RPMI8226 (cell line): ENCODE data around the gene AGFG1.
"Not testable (repeated sequence)": the region's sequence is repeated elsewhere in the genome, so short reads cannot be mapped to it uniquely, and the experiment has no call there.

Experiments
- DNase-seq: peaks from one replicate; pipeline ENCODE4 v3.0.0-alpha.2; 2015

Gene AGFG1

DNA sequence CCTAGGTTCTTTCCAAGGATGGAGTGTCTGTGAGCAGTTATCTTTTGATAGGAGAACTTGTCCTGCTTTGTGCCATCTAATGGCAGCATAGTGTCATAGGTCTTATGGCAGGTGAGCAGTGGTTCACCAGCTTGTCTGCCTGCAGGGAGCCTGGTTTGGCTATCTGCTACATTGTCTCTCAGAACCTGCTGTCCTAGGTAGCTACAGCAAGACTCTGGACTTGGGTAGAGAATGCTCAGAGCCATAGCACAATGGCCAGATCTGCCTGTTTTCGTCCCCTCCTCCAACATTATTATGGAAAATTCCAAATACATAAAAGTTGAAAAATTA is 28.3 kb downstream of the AGFG1 start:
- no peak for DNase-seq

DNA sequence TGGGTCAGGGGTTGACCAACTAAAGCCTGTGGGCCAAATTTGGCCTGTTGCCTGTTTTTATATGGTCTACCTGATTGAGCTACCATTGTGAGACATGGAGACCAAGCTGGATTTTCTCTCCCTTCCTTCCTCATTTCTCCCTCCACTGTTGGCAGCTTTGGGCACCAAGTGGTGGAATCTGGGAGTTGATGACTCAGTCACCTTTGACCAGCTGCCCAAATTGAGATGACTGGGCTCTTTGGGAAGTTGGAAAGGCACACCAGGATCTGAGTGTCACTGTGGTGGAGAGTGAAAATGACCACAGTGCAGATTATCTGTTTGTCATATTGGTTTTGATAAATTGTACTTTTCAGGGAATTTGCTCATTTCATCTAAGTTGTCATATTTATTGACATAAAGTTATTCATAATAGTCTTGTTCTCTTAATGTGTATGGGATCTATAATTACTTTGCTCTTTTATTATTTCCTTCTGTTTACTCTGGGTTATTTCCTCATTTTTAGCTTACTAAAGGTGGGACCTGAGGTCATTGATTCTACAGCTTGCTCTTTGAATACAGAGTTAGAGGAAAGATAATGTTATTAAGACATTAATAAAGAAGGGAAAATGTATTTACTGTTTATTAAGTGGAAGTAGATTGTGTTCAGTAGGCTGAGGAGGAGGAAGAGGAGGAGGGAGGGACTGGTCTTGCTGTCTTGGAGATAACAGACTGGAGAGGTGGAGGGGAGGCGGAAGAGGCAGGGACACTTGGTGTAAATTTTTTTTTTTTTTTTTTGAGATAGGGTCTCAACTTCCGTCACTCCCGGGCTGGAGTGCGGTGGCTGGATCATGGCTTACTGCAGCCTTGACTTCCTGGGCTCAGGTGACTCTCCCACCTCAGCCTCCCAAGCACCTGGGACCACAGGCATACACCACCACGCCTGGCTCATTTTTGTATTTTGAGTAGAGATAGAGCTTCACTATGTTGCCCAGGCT is 31.8 kb downstream of the AGFG1 start:
- DNase-seq = no peak

DNA sequence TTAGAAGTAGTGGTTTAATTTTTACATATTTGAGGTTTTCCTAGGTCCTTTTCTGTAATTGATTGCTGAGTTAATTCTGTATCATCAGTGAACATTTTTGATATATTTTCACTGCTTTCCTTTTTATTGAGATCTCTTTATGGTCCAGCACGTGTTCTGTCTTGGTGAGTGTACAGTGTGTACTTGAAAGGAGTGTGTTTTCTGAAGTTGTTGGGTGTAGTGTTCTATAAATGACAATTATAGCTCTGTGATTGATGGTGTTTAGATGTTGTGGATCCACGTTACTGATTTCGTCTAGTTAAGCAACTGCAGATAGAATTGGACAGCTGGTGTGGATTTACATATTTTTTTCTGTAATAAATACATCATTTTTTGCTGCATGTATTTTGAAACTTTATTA is 32.7 kb downstream of the AGFG1 start:
- DNase-seq = no peak

DNA sequence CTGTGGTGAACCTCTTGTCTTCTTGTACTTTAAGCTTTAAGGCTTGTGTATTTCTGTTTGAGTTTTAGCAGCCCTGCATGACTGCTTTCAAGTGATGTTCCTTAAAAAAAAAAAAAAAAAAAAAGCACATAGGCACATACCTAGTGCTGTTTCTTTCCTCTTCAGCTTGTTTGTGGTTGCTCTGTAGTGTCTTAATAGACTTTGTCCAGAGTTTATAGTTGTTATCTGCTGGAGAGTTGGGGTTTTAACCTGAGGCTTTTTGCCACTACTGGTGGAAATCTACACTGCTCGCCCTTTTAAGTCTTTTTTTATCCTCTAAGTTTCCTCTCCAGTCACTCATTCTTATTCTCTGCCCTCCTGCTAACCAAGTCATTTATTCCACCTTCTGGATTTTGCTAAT is 34.5 kb downstream of the AGFG1 start:
- no peak for DNase-seq

DNA sequence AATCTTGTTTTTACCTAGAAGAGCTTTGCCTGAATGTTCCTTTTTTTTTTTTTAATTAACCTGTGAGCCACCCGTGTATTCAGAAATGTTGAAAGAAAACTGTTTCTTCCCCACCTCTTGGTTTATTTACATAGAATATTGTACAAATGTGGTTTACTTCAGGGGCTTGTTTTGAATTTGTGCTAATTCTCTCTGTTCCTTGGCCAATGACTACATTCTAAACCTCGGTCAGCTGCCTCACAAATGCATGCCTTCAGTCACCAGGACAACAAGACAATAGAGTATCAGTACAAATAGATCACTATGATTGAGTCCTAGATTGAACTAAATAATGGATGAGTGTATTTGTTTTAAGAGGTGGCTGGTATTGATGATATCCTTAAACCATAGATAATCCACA is 36.0 kb downstream of the AGFG1 start:
- DNase-seq = no peak

DNA sequence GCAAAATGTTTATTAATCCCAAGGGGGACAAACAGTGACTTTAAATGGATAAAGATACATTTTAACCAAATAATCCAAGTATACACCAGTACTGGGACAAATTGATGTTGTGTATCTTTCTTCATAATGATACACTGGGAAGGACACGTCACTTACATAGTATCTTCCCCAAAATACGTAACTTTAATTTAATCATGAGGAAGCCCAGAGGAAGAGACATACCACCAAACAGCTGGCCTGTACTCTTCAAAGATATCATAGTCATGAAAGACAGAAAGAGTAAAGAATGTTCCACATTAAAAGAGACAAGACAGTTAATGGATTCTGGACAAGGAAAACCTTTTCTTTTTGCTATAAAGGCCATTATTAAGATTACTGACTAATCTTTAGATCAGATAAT is 37.1 kb downstream of the AGFG1 start:
- DNase-seq = no peak

DNA sequence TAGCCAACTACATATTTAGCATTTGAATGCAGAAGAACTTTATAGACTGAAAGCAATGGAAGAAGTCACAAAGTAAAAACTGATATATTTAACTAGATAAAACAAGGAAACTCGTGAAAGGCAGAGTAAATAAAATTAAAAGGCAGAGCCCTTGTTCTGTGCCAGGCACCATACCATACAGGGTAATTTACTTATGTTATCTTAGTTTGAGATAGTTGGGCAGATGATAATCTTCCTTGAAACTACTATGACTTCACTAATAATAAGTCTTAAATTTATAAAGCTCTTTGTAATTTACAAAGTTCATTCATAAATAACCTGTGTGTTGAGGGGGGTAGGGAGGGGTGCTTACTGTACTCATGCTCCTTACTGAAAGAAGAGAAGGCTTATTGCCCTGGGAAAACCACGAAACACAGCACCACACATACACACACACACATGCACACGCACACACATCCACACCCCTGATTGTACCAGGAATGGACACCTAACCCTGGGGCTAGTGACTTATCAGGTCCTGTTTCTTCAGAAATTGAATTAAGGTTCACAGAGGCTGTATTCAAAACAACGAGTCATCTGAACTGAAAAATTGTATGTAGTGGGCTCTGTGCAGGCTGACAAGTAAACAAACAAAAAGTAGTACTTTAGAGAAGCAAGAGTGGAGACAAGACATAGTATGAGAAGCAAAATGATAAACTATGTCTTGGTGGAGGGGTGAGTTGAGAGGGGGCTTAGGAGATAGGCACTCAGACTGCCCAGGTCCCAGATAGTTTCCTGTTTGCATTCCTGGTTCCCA is 38.1 kb downstream of the AGFG1 start:
- no peak for DNase-seq

DNA sequence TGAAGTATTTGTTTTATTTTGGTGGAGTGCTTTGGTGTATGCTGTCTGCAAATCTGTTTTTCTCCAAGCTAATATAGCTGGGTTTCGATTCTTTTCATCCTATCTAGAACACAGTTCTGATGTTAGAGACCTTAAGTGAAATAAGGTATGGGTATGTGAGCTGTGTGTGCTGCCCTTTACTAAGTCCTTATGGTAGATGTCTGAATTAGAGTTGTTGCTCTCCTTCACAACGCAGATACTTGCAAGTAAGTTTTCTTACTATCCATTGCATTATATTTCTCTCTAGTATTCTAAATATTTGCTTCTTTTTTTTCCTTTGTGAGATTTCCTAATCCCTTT is 38.6 kb downstream of the AGFG1 start:
- DNase-seq = no peak

DNA sequence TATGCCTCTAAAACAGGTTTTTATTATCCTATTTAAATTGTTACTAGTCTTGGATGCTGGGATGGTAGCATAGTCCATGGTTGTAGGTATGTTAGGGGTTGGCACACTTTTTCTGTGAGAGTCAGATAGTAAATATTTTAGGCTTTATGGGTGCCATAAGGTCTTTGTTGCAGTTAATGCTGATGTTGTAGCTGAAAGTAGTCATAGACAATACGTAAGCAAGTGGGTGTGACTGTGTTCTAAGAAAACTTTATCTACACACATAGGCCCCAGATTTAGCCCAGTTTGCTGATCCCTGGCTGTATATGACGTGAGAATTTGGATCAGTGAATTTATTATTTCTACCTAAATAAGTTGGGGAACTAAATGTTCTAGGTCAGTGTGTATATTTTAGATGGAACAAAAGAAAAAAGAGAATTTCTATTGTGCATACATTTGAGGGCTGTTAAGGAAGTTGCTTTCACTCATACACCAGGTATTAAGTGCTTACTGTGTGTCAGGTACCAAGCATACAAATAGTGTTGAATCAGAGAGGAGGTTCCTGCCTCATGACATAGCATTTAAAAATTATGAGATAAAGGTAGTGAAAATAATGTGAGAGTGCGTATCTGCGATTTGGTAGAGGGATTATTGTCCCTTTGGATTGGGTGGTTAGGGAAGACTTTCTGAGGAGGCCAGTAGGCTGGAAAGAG is 39.4 kb downstream of the AGFG1 start:
- DNase-seq = no peak

DNA sequence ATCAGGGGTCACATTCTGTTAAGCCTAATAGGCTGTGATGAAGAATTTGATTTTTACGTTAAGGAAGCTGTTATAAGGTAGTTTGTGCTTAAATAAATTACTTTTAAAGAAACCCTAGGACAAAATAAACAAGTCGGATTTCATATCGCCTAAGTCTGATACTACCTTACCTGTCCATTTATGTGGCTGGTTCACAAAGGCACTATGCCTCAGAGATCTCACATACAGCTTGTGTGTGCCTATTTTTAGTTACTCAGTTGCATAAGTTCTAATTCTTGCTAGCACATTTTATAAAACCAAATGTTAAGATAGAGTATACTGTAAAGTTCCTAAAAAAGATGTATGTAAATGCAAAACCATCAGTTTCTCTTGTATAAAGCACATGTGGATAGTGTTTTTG is 40.0 kb downstream of the AGFG1 start:
- DNase-seq = no peak

DNA sequence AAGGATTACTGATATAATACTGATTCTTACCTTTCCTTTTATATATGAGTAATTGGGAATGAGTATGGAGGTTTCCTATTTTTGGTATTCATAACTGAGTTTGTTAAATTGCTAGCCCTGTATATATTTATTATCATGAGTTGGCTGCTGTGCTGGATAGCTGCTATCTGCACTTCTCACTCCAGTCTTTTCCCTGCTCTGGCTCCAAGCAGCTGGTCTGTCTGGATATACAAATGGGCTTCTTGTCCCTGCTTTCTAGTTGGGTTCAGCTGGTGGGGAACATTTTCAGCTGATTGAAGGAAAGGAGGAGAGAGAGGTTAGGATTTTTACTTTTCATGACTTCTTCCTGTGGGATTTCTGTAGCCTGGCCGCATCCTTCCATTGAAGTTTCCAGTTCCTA is 41.2 kb downstream of the AGFG1 start:
- no peak for DNase-seq

DNA sequence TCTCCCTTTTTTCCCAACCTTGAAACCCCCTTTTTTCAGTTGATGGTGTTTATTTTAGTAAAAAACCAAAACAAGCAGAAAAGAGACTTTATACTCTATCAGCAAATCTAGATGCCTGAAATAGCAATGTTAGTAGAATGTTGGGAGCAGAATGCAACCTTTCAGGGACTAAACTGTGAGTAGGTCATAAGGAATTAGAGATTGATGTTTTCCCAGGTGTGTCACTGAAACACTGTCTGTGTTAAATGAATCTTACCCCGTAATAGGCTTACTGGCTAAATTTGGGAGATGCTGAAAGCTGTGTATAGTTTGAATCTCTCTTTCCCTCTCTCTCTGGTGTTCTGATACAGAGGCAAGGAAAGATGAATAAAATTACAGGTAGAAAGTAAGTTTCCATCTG is 43.8 kb downstream of the AGFG1 start:
- DNase-seq = no peak

DNA sequence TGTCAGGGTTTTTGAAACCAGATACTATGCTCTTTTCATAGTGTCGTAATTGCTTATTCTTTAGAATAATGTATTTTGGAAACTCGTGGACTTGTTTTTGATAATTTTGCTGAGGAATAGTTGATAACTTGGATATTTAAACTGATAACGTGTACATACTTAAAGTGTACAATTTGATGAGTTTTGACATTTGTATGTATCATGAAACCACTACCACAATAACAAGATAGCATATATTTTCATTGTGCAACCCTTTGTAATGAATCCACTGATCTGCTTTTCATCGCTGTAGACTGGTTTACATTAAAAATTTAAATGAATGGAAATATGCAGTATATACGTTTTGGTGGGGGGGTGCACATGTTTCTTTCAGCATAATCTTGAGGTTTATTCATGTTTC is 45.8 kb downstream of the AGFG1 start:
- DNase-seq = no peak

DNA sequence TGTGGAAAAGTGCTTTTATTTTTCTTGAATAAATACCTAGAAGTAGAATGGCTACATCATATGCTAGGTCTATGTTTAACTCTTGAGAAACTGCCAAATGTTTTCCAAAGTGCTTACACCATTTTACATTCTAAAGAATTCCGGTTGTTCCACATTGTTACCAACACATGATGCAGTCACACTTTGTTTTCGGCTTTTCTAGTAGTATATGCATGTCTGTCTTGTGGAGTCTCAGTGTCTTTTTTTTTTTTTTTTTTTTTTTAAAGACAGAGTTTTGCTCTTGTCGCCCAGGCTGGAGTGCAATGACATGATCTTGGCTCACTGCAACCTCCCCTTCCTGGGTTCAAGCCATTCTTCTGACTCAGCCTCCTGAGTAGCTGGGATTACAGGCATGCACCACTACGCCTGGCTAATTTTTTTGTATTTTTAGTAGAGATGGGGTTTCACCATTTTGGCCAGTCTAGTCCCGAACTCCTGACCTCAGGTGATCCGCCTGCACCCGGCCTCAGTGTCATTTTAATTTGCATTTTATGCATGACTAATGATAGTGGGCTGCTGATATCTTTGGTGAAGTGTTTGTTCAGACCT is 46.4 kb downstream of the AGFG1 start:
- DNase-seq = not testable (repeated sequence)

DNA sequence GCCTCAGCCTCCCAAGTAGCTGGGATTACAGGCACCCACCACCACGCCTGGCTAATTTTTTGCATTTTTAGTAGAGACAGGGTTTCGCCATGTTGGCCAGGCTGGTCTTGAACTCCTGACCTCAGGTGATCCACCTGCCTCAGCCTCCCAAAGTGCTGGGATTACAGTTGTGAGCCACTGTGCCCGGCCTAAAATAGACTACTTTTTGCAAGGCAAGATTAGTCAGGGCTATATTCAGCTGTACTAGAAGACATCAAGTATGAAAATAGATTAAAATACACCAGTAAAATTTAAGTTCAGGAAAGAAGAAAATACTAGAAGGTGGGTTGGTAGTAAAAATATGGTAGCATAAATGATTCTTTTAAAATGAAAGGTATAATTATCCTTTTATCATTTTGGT is 49.2 kb downstream of the AGFG1 start:
- DNase-seq = not testable (repeated sequence)

DNA sequence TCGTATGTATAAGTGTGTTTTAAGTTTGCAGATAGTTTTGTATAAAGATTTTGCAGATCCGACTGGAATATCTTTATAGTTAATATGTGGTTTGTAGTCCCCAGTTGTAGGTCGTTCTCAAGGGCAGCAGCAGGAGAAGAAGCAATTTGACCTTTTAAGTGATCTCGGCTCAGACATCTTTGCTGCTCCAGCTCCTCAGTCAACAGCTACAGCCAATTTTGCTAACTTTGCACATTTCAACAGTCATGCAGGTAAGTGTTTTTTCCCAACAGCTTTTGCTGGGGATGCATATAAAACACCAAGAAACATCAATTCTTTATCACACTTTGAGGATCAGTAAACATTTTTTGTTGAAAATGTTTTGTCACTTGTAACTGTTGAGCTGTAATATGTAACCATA is 52.7 kb downstream of the AGFG1 start:
- DNase-seq = no peak

DNA sequence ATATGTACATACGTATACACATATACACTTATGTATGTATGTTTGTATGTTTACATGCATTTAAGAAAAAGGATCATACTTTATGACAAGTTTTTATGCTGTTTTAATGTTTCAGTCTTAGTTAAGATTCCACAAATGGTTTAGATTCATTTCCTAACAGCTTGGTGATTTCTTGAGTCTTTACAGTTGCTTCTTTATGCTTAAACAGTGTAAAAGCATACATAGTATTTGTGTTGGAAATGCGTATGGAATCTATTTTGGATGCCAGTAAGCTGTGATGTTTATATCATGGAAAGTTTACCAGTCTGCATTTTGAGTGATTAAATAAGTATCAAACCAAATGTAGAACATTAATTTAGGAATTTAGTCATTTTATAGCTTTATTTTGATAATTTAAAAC is 55.4 kb downstream of the AGFG1 start:
- no peak for DNase-seq

DNA sequence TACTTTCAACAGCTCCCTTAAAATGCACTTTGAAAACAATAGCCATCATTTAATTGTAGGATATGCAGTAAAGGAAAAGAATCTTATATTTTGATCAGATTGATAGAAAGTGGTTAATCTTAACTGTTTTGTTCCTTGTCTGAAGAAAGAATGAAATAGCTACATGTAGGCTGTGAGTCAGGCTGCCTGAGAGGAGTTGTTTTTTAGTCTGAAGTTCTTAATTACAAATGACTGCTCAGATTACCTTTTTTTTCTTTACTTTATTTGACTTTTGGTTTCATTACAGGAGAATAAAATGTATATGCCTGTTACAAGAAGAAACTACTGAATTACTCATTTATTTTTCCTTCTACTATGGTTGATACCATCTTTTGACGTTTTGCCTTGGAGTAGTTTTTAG is 56.8 kb downstream of the AGFG1 start:
- no peak for DNase-seq

DNA sequence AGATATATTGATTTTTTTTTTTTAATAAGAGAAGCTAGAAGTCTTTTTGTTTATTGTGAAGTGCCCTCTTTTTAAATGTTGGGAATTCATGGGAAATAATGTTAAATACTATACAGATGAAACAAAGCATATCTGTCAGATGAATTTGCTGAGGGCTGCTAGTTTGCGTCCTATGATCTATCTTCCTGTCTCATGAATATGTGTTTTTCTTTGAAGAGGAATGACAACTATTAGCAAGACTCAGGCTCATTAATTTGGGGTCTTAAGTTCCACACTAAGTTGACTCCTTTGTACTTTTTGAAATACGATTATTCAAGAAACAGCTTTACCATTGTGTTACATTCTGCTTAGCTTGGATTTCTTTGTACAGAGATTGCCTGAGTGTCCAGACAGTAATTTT is 57.9 kb downstream of the AGFG1 start:
- DNase-seq = no peak

DNA sequence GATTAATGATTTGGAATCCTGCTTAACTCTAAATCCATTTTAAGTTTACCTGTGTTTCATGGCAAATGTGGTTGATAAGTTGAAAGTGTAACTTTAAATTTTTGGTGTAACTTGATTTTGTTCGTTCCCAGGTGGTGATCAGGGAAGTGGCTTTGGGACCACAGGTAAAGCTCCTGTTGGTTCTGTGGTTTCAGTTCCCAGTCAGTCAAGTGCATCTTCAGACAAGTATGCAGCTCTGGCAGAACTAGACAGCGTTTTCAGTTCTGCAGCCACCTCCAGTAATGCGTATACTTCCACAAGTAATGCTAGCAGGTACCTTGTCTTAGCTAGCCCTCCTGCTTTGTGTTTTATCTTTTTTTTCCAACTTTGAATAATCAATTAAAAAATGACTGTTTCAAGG is 62.8 kb downstream of the AGFG1 start:
- DNase-seq = peak; percentile 47

DNA sequence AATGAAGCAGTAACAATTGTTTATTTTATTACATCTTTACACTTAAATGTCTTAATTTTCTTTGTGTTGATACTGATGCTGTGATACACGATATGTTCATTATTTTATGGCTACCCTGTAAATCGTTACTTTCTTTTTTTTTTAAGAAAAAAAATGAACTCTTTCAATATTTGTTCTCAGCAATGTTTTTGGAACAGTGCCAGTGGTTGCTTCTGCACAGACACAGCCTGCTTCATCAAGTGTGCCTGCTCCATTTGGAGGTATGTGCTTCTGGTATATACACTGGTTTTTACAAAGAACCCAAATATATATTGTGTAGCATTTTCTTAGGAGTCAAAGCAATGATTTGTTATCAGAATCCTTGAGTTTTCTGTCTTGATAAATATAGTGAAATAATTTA is 64.5 kb downstream of the AGFG1 start:
- DNase-seq = peak; percentile 5

DNA sequence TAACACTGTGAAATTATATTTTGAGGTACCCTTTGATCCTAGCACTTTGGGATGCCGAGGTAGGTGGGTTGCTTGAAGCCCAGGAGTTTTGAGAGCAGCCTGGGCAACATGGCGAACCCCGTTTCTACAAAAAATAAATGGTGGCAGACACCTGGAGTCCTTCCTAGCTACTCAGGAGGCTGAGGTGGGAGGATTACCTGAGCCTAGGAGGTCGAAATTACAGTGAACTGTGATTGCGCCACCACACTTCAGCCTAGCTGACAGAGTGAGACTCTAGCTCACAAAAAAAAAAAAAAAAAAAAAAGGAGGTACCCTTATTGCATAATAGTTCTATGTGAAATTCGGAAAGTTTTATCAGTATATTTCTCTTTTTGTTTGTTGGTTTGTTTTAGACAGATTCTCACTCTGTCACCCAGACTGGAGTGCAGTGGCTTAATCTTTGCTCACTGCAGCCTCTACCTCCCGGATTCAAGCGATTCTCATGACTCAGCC is 67.6 kb downstream of the AGFG1 start:
- no peak for DNase-seq

DNA sequence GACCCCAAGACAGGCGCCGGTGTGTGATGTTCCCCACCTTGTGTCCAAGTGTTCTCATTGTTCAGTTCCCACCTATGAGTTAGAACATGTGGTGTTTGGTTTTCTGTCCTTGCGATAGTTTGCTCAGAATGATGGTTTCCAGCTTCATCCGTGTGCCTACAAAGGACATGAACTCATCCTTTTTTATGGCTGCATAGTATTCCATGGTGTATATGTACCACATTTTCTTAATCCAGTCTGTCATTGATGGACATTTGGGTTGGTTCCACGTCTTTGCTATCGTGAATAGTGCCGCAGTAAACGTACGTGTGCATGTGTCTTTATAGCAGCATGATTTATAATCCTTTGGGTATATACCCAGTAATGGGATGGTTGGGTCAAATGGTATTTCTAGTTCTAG is 68.4 kb downstream of the AGFG1 start:
- DNase-seq = not testable (repeated sequence)
